GM18498 (cell line): ENCODE measurements around the gene FOLR3.
"Not testable (repeated sequence)": the region's sequence is repeated elsewhere in the genome, so short reads cannot be mapped to it uniquely, and the experiment has no call there.

Source experiments
- ATAC-seq: cut with Tn5 transposase; IDR thresholded peaks from one replicate; pipeline ENCODE4 v1.9.1; 2021; ENCODE audit warnings: mild to moderate bottlenecking, moderate library complexity; ENCODE audit not compliant: unreplicated experiment

The FOLR3 gene

GRCh38 chr11:72123117-72123653 lies 12.3 kb upstream of the FOLR3 start:
- no peak for ATAC-seq

DNA sequence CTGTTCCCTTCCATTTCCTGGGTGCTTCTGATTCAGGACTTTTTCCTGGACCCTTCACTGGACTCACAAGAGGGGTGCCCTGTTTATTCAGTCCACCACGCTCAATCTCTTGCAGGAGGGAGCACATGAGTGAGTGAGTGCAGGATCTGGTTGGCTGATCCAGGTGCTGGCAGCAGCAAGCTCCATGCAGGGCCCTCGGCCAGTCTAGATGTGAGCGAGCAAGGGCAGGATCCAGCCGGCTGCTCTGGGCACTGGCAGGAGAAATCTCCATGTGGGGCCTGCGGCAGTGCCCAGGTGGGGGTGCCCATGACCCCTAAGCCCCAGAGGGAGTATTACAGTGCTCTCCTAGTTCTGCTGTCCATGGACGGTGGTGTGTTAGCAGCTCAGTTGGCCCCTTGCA lies 11.5 kb upstream of the FOLR3 start:
- ATAC-seq: no peak

DNA sequence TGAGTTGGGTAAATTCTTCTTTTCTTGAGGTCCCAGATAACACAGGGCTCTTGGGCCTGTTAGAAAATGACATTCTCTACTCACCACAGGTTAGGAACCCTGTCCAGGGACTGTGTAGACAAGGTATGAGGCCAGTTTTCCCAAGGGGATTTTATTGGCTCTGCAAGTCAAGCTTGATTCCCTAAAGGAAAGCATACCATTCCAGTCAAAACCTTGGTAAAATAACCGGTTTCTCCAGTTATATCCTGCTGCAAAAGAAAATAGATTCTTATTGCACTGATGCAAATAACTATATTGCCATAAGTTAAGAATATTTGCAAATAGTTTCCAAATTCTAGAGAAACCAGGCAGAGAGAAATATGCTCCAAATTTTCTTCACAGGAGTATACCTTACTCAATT lies 9.6 kb upstream of the FOLR3 start:
- ATAC-seq: no peak

DNA sequence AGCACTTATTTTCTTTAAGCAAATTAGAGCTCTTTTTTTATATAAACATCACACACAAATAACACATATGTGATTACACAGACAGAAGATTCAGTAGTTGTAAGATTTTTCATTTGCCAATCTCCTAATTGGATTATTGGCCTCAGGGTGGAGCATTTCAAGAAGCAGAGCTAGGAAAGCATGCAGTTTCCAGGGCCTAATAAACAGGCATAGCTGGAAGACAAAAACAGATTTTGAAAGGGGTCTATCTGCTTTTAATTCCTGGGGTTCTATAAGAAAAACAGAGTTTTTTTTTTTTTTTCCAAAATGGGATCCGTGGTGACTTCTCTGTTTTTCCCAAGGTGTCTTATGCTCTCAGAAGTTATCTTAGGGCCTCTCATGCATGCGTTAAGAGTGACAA lies 7.6 kb upstream of the FOLR3 start:
- ATAC-seq: no peak

DNA sequence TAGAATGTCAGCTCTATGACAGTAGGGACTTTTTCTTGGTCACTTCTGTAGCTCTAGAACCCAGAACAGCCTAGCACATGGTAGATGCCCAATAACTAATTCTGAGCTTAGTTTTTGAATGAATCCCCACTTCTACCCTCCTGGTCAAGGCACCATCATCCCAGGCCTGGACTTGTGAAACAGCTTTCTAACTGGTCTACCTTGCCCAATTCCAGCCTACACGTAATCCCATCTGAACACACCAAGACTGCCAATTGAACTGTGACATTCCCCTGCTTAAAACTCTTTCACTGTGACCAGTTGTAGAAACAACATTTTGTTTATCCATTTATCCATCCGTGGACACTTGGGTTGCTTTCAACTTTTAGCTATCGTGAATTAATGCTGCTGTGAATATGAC lies 6.1 kb upstream of the FOLR3 start:
- no peak for ATAC-seq

DNA sequence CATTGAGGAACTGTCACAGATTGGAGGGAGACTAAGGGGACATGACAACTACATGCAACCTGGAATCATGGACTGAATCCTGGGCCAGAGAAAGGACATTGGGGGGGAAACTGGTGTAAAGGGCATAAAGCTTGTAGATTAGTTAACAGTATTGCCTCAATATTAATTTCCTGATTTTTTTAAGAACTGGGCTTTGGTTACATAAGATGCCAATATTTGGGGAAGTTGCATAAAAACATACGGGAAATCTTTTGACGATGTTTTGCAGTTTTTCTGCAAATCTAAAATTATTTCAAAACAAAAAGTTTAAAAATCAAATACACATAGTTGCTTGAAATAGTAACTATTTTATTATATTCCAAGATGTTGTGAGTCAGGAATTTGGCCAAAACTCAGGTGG lies 2.9 kb upstream of the FOLR3 start:
- no peak for ATAC-seq

DNA sequence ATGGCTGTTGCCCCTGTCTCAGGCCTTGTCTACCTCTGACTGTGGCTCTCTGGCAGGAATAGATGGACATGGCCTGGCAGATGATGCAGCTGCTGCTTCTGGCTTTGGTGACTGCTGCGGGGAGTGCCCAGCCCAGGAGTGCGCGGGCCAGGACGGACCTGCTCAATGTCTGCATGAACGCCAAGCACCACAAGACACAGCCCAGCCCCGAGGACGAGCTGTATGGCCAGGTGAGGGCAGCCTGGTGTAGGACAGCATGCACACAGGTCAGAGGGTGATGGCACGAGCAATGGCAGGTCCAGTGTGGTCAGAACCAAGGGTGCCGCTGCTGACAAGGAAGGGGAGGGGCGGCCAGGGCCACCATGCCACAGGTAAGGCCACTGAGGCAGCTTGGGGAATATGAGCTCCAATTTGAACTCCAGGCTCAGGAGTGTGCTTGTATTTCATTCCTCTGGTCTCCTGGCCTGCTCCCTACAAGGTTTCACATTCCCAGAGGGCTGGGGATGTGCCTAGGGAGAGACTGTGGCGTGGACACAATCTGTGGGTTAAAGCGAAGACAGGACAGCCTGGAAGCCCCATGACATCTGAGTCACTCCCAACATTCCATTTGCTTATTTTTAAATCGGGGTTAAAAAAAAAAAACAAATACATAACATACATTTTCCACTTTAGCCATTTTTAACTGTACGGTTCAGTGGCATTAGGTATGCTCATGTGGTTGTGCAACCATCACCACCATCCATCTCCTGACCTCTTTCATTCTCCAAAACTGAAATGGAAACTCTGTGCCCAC lies 562 bp downstream of the FOLR3 start:
- ATAC-seq: no peak

DNA sequence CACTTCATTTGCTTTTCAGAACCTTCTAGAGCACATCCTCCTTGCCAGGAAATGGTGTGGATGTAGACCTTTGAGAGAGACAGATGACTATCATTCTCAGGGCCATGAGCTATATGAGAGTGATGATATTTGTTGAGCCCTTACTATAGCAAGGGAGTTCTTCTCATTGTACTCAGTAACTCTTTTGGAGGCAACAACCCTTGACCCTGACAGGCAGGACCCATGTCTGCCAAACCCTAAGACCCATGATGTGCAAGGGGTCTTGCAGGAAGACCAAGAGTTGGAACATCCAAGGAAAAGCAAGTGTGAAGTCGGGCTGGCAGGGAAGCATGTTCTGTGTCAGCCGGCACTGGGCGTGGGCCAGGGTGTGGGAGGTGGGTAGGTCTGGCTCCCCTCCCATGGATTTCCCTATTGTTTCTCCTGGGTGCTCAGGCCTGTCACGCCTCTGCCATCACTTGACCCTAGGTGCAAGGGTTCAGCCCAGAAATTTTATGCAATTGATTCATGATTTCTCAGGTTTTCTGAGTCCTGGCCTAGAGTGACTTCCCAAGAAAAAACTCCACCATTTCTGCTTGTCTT lies 1.2 kb downstream of the FOLR3 start:
- no peak for ATAC-seq

DNA sequence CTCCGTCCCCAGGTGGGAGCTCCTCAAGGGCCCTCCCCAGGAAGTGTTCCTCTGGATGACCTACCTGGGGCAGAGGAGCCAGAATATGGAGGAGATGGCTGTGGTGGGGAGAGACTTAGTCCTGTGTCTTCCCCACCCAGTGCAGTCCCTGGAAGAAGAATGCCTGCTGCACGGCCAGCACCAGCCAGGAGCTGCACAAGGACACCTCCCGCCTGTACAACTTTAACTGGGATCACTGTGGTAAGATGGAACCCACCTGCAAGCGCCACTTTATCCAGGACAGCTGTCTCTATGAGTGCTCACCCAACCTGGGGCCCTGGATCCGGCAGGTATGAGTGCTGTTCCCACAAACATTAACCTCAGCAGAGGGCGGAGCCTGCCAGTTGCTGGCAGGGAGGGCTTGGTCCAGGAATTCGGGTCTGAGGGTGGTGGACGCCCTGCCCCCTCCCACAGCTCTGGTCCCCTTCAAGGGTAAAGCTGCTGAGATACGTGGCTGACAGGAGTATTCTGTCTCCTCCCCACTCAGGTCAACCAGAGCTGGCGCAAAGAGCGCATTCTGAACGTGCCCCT lies 3.4 kb downstream of the FOLR3 start:
- no peak for ATAC-seq

GRCh38 chr11:72139500-72139899 lies 4.0 kb downstream of the FOLR3 start:
- no peak for ATAC-seq

DNA sequence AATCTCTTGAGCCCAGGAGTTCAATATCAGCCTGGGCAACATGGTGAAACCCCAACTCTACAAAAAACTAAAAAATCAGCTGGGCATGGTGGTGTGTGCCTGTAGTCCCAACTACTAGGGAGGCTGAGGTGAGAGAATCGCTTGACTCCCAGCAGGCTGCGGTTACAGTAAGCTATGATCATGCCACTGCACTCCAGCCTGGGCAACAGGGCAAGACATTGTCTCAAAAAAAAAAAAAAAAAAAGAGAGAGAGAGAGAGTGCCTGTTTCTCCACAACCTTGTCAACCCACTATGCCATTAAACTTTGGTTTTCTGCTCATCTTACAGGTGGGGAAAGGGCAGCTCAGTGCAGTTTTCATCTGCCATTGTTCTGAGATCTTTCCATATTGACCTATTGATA lies 5.1 kb downstream of the FOLR3 start:
- ATAC-seq: no peak

GRCh38 chr11:72141066-72141465 lies 5.5 kb downstream of the FOLR3 start:
- ATAC-seq: no peak

DNA sequence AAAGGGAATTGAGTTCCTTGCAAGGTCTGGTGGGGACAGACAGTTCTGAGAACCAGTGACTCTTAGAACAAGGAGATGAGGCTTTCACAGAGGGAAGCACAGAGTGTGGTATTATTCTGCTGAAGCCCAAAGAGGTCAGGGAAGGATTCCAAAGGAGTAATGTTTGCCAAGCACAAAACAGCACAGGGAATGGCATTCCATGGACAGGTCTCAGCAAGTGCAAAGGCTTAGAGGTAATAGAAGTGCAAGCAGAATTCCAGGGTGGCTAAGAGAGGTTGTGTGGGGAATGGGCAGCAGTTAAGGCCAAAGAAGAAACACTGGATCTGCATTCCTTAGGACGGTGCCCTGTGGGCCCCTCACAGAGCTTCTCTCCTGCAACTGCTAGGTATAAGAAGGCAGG lies 6.6 kb downstream of the FOLR3 start:
- ATAC-seq: not testable (repeated sequence)

- not testable (repeated sequence) for ATAC-seq
These were observed 7.0 kb downstream of the FOLR3 start for GRCh38 chr11:72142543-72142942.

GRCh38 chr11:72144807-72145565 lies 9.5 kb downstream of the FOLR3 start:
- ATAC-seq: no peak

GRCh38 chr11:72146625-72147024 lies 11.1 kb downstream of the FOLR3 start:
- no peak for ATAC-seq

DNA sequence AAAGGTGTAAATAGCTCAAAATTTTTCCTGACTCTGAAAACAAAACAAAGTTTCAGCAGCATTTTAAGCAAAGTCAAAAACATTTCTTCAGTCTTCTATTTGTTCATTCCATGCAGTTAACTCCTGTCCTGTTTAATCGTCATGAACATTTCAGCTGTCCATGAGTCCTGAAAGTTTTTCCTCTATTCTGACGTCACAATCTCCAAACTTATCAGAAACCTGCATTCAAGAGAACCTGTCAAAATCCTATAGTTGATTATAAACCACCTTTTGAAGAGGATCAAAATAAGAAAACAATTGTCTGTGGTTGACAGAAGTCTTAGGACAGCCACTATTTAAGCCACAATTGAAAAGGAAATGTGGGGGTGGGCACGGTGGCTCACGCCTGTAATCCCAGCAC lies 15.4 kb downstream of the FOLR3 start:
- no peak for ATAC-seq

DNA sequence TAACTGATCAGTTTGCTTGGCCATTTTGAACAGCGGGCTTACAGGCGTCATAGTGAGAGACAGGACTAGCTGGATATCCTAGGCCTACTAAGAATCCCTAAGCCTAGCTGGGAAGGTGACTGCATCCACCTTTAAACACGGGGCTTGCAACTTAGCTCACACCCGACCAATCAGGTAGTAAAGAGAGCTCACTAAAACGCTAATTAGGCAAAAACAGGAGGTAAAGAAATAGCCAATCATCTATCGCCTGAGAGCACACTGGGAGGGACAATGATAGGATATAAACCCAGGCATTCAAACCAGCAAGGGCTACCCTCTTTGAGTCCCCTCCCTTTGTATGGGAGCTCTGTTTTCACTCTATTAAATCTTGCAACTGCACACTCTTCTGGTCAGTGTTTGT lies 18.3 kb downstream of the FOLR3 start:
- not testable (repeated sequence) for ATAC-seq

- ATAC-seq: no peak
These were observed 19.3 kb downstream of the FOLR3 start for GRCh38 chr11:72154816-72155215.

- no peak for ATAC-seq
These were observed 20.2 kb downstream of the FOLR3 start for GRCh38 chr11:72155751-72156150.

DNA sequence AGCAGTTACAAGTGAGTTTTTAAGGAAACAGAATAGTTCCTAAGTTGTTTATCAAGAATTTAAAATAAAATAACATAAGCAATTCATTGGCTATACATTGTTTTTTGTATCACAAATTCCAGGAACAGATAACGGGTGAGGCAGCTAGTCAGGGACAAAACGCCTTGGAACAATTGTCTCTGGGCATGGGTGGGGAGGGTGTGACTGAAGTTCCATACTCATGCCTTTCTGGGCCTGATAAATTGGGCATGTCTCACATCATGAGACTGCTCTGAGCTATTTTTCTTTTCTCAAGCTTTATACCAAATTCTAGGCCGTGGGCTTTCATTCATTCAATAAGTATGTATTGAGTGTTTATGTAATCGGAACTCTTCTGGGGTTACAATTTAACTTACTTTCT lies 21.6 kb downstream of the FOLR3 start:
- ATAC-seq: no peak
